ENCODE results near the gene FAN1.

- TF ChIP-seq CTCF (IDR thresholded peaks at IDR 0.05) (no peak), ZFX (IDR thresholded peaks at IDR 0.05; ENCODE audit: borderline replicate concordance) (no peak)
Measured at GRCh38 chr15:30953731-30954378, 50.1 kb downstream of the FAN1 start.

All from 22Rv1 (cell line).